NOMO-1 (cell line): ENCODE data around the gene GOPC.

Experiments
- DNase-seq, 2 experiments: peaks; one replicate each; lab custom pipeline; 2025; ENCODE audit not compliant: unreplicated experiment in 2 of 2; lab: John Stamatoyannopoulos, UW

Gene GOPC

DNA sequence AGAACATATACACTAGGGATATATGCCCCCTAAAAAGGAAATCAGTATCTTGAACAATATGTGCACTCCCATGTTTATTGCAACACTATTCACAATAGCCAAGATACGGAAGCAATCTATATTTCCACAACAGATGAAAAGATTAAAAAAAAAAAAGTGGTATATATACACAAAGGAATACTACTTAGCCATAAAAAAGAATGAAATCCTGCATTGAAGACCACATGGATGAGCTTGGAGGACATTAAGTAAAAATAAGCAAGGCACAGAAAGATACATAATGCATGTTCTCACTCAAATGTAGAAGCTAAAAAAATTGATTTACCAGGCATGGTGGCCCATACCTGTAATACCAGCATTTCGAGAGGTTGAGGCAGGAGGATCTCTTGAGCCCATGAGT lies 4.6 kb downstream of the GOPC start:
- no peak for DNase-seq

DNA sequence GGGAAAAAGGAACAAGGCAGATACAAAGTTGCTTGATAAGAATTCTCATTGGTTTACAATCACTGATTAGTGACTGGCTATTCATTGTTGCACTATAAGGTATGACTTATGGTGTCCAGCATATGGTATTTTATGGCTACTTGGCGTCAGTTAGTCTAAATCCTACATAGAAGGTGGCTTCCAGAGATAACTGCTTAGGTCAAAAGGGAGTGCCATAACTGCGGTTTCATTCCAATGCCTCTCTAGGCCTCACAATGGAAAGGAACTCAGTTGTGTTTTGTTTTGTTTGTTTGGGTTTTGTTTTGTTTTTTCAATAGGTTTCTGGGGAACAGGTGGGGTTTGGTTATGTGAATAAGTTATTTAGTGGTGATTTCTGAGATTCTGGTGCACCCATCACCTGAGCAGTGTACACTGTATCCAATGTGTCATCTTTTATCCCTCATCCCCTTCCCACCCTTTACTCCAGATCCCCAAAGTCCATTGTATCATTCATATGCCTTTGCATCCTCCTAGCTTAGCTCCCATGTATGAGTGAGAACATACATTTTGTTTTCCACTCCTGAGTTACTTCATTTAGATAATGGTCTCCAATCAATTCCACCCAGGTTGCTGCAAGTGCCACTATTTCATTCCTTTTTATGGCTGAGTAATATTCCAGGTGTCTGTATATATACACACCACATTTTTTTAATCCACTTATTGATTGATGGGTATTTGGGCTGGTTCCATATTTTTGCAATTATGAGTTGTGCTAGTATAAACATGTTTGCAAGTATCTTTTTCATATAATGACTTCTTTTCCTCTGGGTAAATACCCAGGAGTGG lies 7.0 kb downstream of the GOPC start:
- DNase-seq = no peak

DNA sequence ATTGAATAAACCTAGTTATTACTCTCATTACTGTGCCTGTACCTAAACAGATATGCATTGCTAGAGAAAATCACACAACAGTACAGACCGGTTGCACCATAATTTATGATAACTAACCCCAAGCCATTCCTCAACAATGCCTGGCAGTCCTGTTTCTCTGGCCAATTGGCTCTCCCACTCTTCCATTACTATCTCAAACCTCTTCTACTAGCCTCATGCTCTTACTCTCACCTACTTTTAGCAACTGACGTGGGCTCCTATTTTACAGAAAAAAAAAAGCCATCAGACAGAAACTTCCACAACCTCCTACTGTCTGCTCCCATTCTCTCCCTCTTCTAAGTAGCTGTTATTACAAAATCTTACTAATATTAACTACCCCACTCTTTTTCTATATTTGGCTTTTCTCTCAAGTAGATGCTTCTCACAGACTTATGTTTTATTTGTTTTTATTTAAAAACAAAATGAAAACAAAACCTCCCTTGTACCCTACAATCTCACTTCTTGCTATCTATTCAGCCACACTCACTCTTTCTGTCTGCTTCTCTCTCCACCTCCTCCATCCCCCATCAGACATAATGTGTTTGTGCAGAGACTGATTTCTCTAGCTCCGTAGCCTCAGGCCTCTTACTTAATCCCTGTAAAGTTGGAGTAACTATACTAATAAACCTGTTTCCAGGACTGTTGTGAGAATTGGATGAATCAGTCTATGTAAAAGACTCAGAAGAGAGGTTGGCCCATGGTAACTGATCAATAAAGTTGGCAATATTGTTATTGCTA lies 9.1 kb downstream of the GOPC start:
- no peak for DNase-seq

GRCh38 chr6:117591405-117591804 lies 10.9 kb downstream of the GOPC start:
- DNase-seq = no peak

- no peak for DNase-seq
Measured at GRCh38 chr6:117590447-117590846, 11.9 kb downstream of the GOPC start.

GRCh38 chr6:117585647-117586046 lies 16.7 kb downstream of the GOPC start:
- no peak for DNase-seq

- no peak for DNase-seq
Measured at GRCh38 chr6:117574198-117574597, 28.1 kb downstream of the GOPC start.

- no peak for DNase-seq
Measured at GRCh38 chr6:117573006-117573680, 29.2 kb downstream of the GOPC start.

DNA sequence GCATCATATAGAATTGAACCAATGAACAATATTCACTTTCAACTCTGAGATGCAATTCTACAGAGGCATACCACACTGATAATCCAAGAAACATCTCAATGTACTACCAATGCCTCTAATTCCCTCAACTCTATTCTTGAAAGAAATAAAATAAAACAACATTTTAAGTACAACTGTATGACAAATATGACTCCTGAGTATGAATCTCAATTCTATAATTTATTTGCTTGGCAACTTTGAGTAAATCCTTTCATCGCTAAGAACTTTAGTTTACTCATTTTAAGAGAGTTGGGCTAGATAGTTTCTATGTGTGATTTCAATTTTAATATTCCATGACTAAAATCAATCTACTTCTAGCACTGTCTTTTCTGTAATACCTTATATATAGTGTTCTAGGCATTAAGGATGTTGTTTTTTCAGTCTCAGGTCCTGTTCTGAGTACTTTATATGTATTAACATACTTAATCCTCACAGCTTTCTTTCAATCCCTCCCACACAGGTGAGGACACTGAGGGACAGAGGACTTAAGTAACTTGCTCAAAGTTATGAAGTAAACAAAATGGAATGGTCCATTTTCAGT lies 33.4 kb downstream of the GOPC start:
- DNase-seq = no peak

- DNase-seq = no peak
Measured at GRCh38 chr6:117568247-117568646, 34.1 kb downstream of the GOPC start.

DNA sequence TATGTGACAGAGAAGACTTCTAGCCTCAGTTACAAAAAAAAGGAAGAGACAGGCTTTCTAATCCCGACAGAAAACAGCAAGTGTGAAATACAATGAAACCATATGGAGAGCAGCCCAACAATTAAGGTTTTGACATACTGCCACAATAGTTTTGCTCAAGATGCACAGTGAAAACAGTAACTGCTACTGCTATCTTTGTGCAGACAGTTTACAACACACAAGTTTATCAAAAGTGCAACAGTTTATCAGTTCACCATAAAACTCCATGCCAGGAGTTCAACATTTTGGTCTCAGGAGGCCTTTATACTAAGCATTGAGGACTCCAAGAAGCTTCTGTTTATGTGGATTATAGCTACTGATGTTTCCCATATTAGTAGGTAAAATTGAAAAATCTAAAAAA lies 37.6 kb downstream of the GOPC start:
- DNase-seq = no peak

DNA sequence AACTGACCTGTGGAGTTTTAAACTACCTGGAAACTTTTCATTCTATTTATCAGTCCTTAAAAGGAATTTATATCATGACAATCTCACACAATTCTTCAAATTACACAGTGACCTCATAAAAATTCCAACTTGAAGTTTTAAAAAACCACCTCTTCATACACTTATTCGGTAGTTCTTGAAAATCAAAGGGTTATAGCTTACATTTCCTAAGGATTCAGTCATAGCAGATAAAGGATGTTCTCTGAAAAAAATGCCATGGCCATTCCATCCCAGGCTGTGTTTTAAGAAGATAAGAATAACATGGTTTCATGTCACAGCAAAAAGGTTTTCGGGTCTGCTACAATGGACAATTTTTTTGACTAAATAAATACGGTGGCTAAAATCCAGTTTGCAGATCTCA lies 41.2 kb downstream of the GOPC start:
- DNase-seq = no peak

DNA sequence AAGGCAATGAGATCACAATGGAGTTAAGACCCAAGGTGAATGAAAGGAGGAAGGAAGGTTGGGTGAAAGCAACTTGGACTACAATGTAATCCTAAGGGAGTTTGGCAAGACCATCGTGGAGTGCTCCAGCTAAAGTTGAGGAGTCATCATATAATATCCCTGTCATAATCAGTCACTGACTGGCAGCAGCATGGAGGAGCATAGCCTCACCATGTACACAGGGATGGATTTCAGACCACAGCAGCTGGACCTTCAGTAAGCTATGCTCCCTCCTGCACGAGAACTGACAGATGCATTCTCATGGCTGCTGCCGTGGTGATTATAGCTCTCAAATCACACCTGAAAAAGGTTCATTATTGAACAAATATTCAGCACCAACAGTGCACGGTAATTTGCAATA lies 43.0 kb downstream of the GOPC start:
- DNase-seq = no peak

GRCh38 chr6:117558818-117559217 lies 43.5 kb downstream of the GOPC start:
- DNase-seq = no peak

- DNase-seq = no peak
Measured at GRCh38 chr6:117557951-117558350, 44.4 kb downstream of the GOPC start.

DNA sequence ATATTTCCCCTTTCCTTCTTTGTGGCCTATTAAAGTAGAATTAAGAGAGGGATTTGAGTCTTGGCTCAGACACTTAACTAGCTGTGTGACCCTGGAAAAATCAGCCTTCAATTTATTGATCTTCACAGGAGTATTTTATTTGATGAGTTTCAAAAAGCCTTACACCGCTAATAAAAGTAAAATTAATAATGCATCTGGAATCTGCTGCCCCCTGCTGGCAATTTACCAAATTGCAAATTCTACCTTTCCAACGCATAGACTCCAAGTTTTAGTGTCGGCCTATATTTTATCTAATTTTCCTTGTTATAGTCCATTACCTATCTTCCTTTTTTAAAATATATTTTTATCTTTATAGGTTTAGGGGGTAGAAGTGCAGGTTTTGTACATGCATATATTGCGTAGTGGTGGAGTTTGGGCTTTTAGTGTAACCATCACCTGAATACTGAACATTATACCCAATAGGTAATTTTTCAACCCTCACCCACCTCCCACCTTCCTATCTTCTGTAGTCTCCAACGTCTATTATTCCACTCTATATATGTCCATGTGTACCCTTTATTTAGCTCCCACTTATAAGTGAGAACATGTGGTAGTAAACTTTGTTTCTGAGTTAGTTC lies 46.3 kb downstream of the GOPC start:
- DNase-seq = no peak

DNA sequence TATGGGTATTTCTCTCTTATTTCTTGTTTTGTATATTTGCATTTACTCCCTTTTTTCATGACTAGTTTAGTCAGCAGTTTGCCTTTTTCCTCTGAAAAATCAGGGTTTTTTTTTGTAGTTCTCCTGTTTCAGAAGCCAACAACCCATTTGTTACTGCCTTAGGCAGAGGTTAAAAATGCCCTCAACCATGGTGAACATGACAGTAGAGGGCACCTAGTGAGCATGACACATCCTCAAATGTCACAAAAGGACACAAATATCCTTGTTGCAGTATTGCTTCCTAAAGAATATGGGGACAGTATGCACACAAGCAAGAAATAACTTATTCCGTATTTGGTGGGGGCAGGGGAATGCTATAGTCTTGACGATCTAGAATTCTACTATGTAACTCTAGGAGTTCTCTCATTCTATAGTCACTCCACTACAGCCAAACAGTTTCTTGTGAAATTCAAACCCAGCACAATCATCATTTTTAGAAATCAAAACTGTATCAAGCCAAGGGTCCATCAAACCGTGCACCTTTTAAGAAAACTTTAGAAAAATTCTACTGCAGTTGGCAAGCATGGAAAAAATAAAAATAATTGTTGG lies 47.0 kb downstream of the GOPC start:
- no peak for DNase-seq

GRCh38 chr6:117553142-117553541 lies 49.2 kb downstream of the GOPC start:
- DNase-seq = peak; percentile 9 to 12

DNA sequence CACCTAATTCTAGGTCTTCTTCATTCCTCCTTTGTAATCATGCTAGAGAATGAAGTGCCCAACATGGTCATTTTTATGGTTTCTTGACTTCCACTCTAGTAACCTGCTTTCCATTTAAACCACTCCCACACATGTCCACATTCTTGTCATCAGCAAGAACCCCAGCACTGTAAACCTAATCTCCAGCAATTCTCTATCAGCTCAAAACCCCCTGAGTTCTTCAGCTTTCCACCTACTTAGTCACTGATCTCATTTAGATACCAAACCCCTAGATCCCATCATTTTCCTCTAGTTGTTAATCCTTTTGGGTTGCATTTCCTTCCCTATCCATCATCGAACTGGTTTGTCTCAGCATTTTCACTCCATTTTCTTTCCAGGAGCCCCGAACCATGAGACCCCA lies 49.7 kb downstream of the GOPC start:
- no peak for DNase-seq

- no peak for DNase-seq
Measured at GRCh38 chr6:117550618-117551242, 51.6 kb downstream of the GOPC start.
